SK-N-SH (cell line): Measurements from ENCODE around the gene GTF2F2. TPM values are rescaled to one million over a fixed set of nuclear protein-coding genes. Genes with fewer than 3 reads are reported as not detected.

Source experiments
- CTCF ChIP-seq: fragments of 200-600 bp; sonication (generic); IDR thresholded peaks from 2 replicates; pipeline ENCODE4 v1.6.1; 2017; ENCODE audit warnings: antibody characterized with exemption, mild to moderate bottlenecking, moderate library complexity
- ELF1 ChIP-seq: IDR thresholded peaks from 2 replicates; pipeline ENCODE4 v1.4.0; 2012
- EP300 ChIP-seq, 2 experiments: IDR thresholded peaks; 2 replicates each; pipeline versions ENCODE4 v1.4.0 to v1.6.1; 2012; ENCODE audit warnings: borderline replicate concordance in 1 of 2, low read depth in 1 of 2, low read length in 1 of 2
- EZH2phosphoT487 ChIP-seq: fragments of 200-600 bp; sonication (generic); IDR thresholded peaks from 2 replicates; pipeline ENCODE4 v1.6.1; 2017; ENCODE audit warnings: low read depth, mixed run types, mild to moderate bottlenecking, antibody characterized with exemption, moderate library complexity, borderline replicate concordance
- FOXJ3 ChIP-seq: sonication (generic); formaldehyde crosslinking; IDR thresholded peaks from 2 replicates; pipeline ENCODE4 v1.5.1; 2020; ENCODE audit warnings: mild to moderate bottlenecking, missing genetic modification reagents
- GABPA ChIP-seq: IDR thresholded peaks from 2 replicates; pipeline ENCODE4 v1.4.0; 2012; ENCODE audit warnings: low read depth, mild to moderate bottlenecking
- IRF3 ChIP-seq: fragments of 150-350 bp; IDR thresholded peaks from 2 replicates; pipeline ENCODE4 v1.6.1; 2016; ENCODE audit warnings: mild to moderate bottlenecking, low read depth, low read length
- JUND ChIP-seq: IDR thresholded peaks from 2 replicates; pipeline ENCODE4 v1.4.0; 2012
- MEF2A ChIP-seq: IDR thresholded peaks from 2 replicates; pipeline ENCODE4 v1.4.0; 2012; ENCODE audit warnings: low read depth, borderline replicate concordance
- MXI1 ChIP-seq: IDR thresholded peaks from 2 replicates; pipeline ENCODE4 v1.6.1; 2012; ENCODE audit warnings: mild to moderate bottlenecking, low read depth, low read length, improper control_type of control experiment
- NRF1 ChIP-seq: IDR thresholded peaks from 2 replicates; pipeline ENCODE4 v1.6.1; 2012; ENCODE audit warnings: low read depth, mild to moderate bottlenecking, low read length
- PBX3 ChIP-seq: IDR thresholded peaks from 2 replicates; pipeline ENCODE4; 2012
- POLR2AphosphoS5 ChIP-seq: IDR thresholded peaks from 2 replicates; pipeline ENCODE4 v1.6.1; 2012; ENCODE audit warnings: low read depth, low read length
- RAD21 ChIP-seq: IDR thresholded peaks from 2 replicates; pipeline ENCODE4 v1.6.1; 2012; ENCODE audit warnings: mild to moderate bottlenecking, low read length
- RFX5 ChIP-seq: IDR thresholded peaks from 2 replicates; pipeline ENCODE4 v1.6.1; 2012; ENCODE audit warnings: mild to moderate bottlenecking, improper control_type of control experiment, low read length
- RXRA ChIP-seq: IDR thresholded peaks from 2 replicates; pipeline ENCODE4 v1.4.0; 2012; ENCODE audit warnings: low read depth, mild to moderate bottlenecking, borderline replicate concordance
- SIN3A ChIP-seq: IDR thresholded peaks from 2 replicates; pipeline ENCODE4 v1.6.1; 2012; ENCODE audit warnings: low read depth, mild to moderate bottlenecking, low read length, moderate library complexity, borderline replicate concordance
- SMC3 ChIP-seq: IDR thresholded peaks from 2 replicates; pipeline ENCODE4 v1.6.1; 2012; ENCODE audit warnings: low read depth, low read length, improper control_type of control experiment
- TCF12 ChIP-seq: IDR thresholded peaks from 2 replicates; pipeline ENCODE4 v1.4.0; 2012
- TEAD4 ChIP-seq: IDR thresholded peaks from 2 replicates; pipeline ENCODE4 v1.4.0; 2012; ENCODE audit warnings: mild to moderate bottlenecking, borderline replicate concordance; ENCODE audit not compliant: insufficient read depth
- YY1 ChIP-seq: IDR thresholded peaks from 2 replicates; pipeline ENCODE4 v1.4.0; 2012; ENCODE audit warnings: low read depth, mild to moderate bottlenecking
- ZBTB33 ChIP-seq: IDR thresholded peaks from 2 replicates; pipeline ENCODE4 v1.4.0; 2012; ENCODE audit warnings: low read depth, borderline replicate concordance
- polyA plus RNA-seq, 3 experiments: library from polyadenylated mRNA; depleted of rRNA; stranded (reverse); fragments of >200 nt; gene quantifications; 2 replicates each; pipeline ENCODE4 v1.2.3, GENCODE V29; 2012

Gene GTF2F2
- polyA plus RNA-seq, 1 of the 3 experiments (the other 2 are of a cell fraction): 24.2 TPM

GRCh38 chr13:45082964-45083363, 37.3 kb upstream of the GTF2F2 start (continued):
- TF ChIP-seq TEAD4 (peak; percentile 25; the same call in 1 of the 2 replicates), RAD21 (no peak), CTCF (no peak), EZH2phosphoT487 (no peak), GABPA (no peak), JUND (peak; percentile 53), RFX5 (no peak), SMC3 (no peak), ELF1 (no peak), RXRA (peak; percentile 67; the same call in 1 of the 2 replicates), YY1 (no peak), ZBTB33 (no peak), IRF3 (no peak), MXI1 (no peak), NRF1 (no peak), MEF2A (no peak), PBX3 (peak; percentile 55), SIN3A (no peak), FOXJ3 (CRISPR knock-in tag) (no peak), POLR2AphosphoS5 (peak; percentile 33; the same call in 1 of the 2 replicates), EP300 (IDR thresholded peaks at IDR 0.05; ENCODE audit: borderline replicate concordance in 1 of 2, low read depth in 1 of 2, low read length in 1 of 2) (peak in 1 of 2 experiments; percentile 60; a peak in 1 of 4 replicates), TCF12 (peak; percentile 89)
